Astrocyte of the hippocampus (primary cell): ENCODE data around the gene SMG6.
"Not testable (repeated sequence)": the region's sequence is repeated elsewhere in the genome, so short reads cannot be mapped to it uniquely, and the experiment has no call there.

Experiments
- DNase-seq: peaks from one replicate; pipeline ENCODE4 v3.0.0; 2011; ENCODE audit warnings: low read depth, low spot score

Gene SMG6

DNA sequence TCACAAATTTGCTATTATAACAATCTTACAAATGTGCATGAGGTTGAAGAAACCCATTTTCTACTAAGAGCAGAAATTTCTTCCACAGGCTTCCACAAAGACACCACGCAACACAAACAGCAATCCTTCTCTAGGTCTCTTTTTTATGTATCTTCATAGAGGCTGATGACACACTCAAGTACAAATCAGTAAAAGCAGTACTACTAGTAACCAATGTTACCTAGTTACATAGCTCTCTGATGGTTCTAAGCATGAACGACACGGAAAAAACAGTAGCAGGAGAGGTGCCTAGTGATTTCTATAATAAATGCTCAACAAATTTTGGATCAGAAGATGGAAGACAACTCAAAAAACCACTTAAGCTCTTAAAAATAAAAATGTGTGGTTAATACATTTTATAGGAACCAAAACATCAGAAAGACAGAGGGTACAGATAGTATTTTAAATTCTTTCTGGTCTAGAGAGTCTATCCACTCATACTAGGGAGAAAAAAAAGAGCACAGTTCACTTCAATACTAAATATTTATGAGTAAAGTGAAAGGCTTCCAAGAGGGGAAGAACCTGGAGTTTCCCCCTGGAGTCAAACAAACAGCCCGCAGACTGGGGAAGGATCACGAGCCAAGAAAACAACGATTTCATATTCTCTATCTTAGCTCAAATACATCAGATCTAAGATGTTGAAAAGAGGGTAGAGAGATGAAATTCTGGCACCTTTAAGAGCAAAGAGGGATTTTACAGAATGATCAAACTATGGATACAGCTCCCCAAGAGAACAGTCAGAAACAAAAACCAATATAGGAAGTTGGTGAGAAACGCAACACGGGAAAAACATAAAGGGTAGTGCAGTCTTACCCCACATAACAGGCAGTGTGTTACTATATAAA, 40.2 kb downstream of the SMG6 start:
- peak; percentile 65 for DNase-seq

DNA sequence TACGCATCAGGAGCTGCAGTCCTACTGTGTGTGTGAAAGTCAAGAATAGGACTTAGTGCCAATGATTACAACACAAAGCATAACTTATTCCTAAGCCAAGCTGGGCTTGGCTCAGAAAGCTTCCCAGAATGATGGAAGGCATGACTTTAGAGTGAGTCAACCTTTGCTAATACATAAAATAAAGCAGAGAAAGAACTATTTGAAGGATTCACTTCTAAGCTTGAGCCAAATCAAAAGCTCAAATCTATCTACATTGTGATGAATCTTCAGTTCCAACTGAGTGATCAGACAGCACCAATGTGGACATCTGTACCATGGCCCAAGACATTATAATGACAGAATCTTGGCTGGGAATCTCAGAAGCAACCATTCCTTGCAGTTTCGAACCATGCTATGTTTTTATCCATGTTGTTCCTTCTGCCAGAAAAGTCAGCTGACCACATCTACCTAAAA, 41.4 kb downstream of the SMG6 start:
- peak; percentile 78 for DNase-seq

DNA sequence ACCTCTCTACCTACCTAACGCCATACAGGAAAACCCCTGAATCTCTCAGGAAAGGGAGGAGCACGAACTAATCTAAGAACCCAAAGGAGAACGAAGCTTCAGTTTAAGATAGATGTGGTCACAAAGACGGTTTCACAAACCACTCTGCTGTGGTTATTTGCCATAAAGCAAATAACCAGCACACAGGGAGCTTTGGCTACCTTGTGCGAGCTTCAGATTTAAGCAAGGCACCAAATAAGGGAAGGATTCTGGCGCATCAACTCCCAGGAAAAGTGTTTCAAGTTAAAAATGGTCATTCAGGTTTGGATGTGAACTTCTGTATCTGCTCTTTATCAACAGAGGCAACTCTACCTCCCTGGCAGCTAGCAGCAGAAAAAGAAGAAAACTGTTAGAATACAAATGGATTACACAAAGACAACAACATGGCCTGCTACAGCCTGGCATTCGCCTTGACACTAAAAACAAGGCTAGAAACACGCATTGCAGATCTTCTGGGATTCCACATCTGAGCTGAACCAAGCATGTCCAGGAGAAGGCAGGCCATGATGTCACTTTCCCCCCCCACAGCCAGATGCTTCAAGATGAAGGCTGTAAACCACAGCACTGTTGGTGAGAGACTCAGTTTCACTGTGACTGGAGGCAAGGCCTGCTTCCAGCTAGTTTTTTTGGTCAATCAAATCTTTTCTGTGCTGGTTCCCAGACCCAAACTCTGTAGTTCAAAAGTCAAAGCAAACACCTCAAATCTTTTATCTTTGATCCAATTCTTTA, 43.6 kb downstream of the SMG6 start:
- peak; percentile 54 for DNase-seq

DNA sequence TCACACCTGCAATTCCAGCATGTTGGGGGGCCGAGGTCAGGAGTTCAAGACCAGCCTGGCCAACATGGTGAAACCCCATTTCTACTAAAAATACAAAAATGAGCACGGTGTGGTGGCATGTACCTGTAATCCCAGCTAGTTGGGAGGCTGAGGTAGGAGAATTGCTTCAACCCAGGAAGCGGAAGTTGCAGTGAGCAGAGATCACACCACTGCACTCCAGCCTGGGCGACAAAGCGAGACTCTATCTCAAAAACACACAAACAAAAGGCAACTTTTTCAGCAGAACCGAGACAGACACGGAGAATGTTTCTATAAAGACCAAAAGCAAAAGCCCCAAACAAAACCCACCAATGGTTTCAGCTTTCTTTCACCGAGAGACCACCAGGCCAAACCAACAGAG, 44.8 kb downstream of the SMG6 start:
- DNase-seq = not testable (repeated sequence)

DNA sequence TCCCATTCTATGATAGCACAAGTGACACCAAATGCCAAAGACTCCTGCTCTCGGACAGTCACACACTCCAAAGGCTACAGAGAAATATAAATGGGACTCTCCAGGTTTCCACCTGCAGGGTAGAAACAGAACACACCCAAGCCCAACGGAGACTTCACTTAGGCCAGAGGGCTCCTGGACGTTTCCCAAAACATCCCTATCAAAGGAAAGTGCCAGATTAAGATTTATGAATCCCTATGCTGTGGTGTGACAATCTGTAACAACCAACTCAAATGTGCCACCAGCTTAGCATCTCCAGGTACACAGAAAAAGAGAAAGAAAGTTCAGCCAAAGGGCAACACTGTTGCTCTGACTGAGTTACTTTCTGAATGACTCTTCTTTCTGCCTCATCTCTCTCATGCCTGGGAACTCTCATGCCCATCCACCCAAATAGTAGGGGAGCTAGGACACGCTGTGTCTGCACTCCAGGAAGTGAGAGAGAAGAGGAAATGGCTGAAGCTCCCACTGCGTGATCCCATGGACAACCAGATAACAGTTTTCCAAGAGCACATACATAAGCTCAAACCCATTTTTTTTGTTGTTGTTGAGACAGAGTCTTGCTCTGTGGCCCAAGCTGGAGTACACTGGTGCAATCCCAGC, 49.7 kb downstream of the SMG6 start:
- no peak for DNase-seq

DNA sequence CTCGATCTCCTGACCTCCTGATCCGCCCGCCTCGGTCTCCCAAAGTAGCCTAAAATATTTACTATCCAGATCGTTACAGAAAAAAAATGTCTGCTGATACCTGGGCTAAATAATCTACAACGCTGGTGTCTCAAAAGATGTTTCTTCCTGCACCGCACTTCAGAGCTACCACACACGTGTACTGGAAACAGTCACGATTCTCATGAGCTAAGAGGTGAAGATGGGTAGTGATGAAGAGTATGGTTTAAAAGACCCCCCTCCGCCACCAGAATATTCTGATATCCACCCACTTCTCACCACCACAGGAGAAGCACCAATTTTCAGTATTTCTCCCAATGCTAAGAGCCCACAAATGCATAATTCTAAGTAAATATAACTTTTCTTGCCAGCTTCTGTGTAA, 50.2 kb downstream of the SMG6 start:
- no peak for DNase-seq

DNA sequence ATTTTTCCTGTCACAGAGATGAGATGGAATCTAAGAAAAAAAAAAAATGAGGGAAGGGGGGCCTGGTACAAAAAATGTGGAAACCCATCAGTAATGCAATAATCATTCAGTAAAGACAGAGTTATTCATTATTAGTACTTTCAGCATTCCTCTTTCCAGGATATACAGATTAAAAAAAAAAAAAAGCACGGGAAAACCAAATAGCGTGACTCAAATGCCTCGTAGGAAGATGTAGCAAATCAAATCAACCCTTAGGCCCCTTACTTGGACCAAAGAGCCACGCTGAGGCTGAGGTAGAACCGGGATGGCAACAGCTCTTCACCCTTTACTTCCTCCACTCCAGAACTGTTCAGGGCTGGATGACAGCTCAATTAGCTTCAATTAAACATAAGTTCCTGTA, 52.5 kb downstream of the SMG6 start:
- no peak for DNase-seq

DNA sequence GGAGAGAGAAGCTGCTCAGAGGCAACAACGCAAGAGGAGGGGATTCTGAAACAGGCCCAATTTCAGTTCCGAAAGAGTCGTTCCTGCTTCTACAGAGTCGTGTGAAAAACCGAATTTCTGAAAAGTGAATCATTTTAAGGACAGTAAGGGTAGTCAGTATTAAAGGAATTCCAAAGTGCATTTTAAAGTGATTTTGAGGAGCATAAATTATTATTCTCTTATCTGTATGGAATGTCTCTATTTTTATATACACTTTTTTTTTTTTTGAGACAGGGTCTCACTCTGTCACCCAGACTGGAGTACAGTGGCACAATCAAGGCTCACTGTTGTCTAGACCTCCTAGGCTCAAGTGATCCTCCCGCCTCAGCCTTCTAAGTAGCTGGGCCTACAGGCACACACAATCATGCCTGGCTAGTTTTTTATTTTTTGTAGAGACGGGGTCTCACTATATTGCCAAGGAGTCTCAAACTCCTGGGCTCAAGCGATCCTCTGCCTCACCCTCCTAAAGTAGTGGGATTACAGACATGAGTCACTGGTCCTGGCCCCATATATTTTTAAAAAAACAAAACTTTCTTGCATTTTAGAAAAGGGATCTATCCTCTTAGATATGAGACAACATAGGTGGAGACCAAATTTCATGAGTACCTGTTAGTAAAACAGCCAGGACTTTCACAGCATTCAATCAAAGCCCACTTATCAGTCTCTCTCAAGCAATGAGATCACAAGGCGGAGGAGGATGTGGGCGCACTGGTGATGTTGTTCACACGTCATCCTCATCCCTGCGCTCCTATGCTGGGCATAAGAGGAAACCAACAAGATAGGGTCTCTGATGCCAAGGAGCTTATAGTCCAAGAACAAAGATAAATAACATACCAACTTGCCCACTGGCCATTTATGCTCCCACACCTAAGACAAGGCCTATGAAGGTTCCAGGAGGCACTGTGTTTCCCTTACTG, 53.2 kb downstream of the SMG6 start:
- DNase-seq = no peak

DNA sequence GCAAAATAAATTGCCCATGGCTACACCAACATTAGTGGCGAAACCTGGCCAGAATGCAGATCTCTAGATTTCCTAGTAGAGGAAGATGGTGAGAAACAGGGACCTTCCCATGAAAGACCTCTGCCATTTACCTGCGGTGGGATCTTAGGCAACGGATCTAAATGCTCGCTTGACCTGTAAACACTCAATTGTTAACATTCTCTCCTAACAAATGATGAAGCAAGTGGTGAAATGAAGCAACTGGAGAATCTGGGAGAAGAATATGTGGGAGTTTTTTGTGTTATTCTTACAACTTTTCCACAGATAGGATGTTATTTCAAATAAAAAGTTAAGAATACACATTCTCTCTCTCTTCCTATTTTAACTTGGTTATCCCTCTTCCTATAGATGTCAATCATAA, 56.6 kb downstream of the SMG6 start:
- no peak for DNase-seq

DNA sequence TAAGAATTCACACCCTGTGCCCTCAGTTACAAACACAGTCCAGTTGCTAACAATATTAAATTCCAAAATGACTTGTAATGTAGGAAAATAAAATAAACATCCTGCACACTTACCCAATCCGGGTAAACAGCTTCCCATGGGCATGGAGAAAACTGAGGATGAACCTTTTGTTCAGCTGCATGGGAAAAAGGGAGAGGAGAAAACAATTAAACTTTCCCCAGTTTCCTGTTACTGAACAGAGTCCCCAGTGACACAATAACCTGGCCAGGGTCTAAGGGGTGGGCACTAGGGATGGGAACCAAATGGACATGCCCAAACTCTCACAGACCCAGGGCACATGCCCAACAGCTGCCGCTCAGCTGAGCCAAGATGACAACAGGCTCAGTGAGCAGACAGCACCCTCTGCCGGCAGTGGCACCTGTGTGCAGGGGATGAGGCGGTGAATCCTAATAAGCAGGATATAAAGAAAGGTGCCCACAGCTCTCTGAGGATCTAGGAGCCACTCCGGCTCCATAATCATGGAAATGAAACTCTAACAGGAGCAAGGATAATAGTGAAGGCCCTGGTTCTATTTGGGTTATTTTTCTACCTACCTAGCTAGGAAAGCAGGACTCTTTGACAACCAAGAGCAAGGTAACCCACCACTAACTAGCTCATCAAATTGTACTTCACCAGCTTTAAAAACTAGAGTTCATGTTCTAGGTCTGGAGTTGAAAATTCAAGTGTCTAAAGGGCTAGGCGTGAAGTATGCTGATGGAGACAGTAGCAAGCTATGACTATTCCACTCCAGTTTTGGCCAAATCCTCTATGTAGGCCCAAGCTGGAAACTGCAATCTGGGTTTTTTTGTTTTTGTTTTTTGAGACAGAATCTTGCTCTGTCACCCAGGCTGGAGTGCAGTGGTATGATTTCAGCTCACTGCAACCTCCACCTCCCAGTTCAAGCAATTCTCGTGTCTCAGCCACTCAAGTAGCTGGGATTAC, 58.8 kb downstream of the SMG6 start:
- peak; percentile 93 for DNase-seq

DNA sequence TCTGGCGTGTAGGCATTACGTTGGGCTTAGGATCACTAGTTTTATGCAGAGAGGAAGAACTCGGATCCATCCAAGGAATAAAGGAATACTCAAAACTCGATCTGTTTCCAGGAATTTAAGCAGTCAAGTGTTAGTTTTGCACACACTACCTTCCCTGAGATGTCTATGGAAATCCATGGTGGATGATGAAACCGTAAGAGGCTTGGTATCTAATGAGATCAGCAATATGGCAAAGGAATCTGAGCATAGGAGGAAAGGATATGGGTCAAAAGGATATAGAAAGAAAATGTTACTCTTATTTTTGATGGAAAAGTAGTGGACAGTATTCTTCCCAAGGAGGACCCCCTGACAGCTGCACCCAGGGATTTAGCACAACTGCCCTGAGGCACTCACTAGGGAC, 59.6 kb downstream of the SMG6 start:
- DNase-seq = no peak

DNA sequence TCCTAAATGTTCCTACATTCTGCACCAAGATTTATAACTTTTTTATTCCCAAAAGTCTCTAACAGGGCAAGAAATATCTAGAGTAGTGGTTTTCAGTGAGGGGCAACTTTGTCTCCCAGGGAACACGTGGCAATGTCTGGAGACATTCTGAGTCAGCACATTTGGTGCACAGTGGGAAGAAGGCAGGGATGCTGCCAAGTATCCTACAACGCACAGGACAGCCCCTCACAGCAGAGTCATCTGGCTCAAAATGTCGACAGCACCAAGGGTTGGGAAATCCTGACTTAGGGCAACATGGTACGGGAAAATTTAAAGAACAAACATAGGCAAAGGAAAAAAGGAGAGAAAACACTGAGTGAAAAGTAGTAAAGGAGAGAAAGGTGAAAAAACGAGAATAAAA, 61.8 kb downstream of the SMG6 start:
- DNase-seq = peak; percentile 63

DNA sequence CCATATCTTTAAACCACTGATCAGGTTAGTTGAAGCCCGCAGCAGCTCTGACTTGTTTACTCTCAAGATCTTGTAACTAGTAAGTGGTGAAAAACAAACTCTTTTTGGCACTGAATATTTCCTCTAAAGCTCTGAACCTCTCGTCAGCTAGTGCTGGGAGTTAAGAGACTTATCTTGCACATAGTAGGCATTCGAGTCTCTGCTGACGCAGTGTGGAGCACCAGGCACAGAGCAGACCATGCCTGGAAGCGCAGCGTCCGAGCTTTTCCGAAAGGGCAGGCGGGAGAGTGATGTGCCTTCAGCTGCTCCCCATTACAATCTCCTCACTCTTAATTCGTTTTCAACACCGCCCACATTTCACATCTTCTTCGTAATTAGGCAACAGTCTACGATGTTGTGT, 63.0 kb downstream of the SMG6 start:
- no peak for DNase-seq

DNA sequence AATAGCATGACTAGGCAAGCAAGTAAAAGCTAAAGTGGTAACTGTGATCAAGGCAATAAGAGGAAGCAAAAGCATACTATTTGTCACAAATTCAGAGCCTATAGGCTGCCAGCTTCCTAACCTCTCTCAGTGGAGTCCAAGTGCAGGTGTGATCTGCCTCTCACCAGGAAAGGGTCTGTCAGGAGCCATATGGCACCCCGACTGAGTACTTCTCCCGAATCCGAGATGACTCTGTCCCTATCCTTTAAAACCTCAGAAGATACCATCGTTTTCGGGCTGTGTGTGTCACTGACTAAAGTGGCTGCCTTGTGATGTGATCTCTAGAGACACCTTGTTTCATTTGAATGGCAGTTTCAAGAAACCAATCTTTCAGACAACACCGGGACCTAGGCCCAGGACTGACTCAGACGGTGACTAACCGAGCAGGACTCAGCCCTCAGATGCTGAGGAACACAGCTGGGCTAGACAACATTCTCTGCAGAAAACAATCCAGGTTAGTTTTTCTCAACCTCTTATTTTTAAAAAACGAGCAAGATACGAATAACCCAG, 63.6 kb downstream of the SMG6 start:
- peak; percentile 93 for DNase-seq

DNA sequence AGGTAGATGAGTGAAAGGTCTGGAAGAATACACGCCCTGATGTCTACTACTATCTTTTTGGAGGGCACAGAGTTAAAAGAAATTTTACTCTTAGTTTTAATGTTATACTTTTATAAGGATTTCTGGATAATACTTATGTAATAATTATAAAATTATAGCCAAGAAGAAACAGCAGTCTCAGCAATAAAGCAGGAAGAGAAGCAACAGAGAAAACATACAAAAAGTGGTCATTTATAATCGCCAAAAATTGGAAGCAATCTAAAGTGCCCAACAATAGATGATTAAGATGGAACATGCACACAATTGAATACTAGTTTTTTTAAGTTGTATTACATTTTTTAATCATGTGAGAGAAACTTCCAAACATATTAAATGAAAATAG, 64.4 kb downstream of the SMG6 start:
- DNase-seq = no peak

DNA sequence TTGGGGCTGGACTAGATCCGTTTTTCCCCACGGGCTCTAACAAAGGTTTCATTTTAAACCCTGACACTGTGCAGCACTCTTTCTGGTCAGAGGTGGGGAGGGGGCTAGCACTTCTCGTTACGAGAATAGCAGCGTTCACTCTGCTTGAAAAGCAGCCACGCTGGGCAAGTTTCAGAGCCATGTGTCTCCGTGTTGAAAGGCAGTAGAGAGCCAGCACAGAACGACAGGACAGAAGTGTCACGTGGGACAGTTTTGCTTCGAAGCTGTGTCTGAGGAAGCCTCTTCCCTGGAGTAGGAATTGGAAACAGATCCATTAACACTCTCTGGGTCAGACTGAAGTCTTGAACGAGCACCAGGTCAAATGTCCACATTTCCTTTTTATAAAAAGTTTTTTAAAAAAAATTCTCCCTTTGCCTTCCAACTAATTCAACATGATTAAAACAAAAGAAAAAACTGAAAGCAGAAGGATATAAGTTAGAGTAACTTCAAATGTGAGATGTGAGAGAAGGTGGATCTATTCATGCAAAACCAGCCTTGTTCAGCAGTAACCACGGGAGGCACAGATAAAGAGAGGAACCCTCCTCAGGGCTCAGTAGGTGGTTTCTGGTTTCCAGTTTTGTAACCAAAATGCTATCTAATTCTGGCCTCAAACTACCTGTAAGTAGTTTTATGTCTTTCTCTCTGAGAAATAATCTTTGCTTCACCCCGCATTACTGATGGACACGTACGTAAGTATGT, 65.0 kb downstream of the SMG6 start:
- no peak for DNase-seq

DNA sequence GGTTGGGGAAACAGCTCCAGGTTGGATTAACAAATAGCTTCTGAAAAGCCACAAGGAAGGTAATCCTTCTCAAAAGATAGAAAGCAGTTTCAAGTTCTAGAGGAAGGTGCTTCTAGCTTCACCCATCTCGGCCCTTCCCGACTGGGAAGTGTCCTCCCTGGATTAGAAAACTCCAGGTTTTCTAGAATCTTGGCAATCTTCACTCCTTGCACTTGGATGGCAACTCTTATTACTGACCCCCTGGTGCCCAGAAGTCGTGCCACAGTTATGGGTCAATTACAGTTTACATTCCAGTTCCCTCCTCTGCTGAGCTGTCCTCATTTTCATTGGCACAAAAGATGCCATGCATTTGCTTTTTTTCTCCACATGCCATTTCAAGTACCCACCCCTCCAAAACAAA, 65.6 kb downstream of the SMG6 start:
- DNase-seq = peak; percentile 76

DNA sequence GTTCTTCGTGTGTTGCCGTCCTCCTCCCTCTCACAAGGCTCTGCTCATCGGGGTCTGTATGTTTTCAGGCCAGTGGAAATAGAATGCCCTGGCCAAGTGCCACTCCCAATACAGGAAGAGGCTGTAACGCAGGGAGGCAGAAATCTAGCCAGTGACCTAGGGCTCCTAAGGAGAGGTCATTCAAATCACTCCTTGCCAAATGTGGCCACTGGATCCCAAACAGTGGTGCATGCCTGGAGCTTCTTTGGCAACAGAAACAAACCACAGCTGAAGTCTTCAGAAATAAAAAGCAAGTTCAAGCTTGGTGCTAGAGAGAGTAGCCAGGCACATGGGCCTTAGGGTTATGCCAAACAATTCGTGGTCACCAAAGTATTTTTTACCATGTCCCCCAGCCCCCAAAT, 66.1 kb downstream of the SMG6 start:
- DNase-seq = peak; percentile 85

DNA sequence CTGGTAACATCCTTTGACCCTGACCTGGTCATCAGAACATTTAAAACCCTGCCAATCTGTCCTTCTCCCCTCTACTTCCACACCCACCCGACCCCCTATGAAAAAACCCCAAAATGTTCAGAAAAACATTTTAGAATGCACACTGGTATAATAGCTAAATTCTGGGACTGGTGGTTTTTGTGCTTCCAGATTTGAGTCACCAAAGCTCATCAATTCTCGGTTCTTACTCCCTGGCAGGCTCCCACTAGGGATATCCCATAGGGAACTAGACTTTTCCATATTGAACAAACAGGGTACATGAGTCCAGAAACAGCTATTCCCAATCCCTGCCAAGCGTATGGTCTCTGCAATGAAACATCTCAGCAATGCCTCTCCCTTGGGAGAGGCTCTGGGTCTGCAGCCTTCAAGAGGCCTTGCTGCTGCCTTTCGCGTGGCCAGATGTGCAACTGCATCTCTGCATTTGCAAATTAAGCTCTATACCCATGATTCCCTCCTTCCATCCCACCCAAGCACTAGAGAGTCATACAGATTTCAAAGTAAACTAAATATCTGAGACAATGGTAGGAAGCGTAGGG, 67.7 kb downstream of the SMG6 start:
- no peak for DNase-seq
